HG02981 (cell line): ENCODE data around the gene GSK3A.

Experiments
- ATAC-seq: cut with Tn5 transposase; IDR thresholded peaks from one replicate; pipeline ENCODE4 v1.9.1; 2021; ENCODE audit warnings: mild to moderate bottlenecking, moderate library complexity; ENCODE audit not compliant: unreplicated experiment

GSK3A gene

GRCh38 chr19:42203700-42204099 is 38.7 kb downstream of the GSK3A start:
- ATAC-seq: no peak

GRCh38 chr19:42202290-42202880 is 40.0 kb downstream of the GSK3A start:
- no peak for ATAC-seq

GRCh38 chr19:42201489-42202289 is 40.7 kb downstream of the GSK3A start:
- ATAC-seq: no peak

GRCh38 chr19:42200116-42200715 is 42.2 kb downstream of the GSK3A start:
- ATAC-seq: no peak

GRCh38 chr19:42199440-42200115 is 42.8 kb downstream of the GSK3A start:
- ATAC-seq: peak; percentile 46

GRCh38 chr19:42198676-42199439 is 43.5 kb downstream of the GSK3A start:
- ATAC-seq: peak; percentile 36

GRCh38 chr19:42197375-42197817 is 45.0 kb downstream of the GSK3A start:
- no peak for ATAC-seq

GRCh38 chr19:42196011-42197001 is 46.1 kb downstream of the GSK3A start:
- ATAC-seq: no peak

- ATAC-seq: no peak
Observed at GRCh38 chr19:42193706-42194105, 48.7 kb downstream of the GSK3A start.

GRCh38 chr19:42193294-42193693 is 49.1 kb downstream of the GSK3A start:
- no peak for ATAC-seq

GRCh38 chr19:42191855-42192254 is 50.5 kb downstream of the GSK3A start:
- ATAC-seq: no peak

GRCh38 chr19:42191330-42191729 is 51.1 kb downstream of the GSK3A start:
- no peak for ATAC-seq

GRCh38 chr19:42189133-42189532 is 53.3 kb downstream of the GSK3A start:
- ATAC-seq: no peak

GRCh38 chr19:42188665-42189064 is 53.7 kb downstream of the GSK3A start:
- ATAC-seq: no peak

- ATAC-seq: no peak
Observed at GRCh38 chr19:42185277-42185676, 57.1 kb downstream of the GSK3A start.

GRCh38 chr19:42184401-42184861 is 58.0 kb downstream of the GSK3A start:
- no peak for ATAC-seq
